ENCODE results near the gene DOCK11. TPM values are rescaled to one million over a fixed set of nuclear protein-coding genes. Genes with fewer than 3 reads are reported as not detected.
"Not testable (repeated sequence)": the region's sequence is repeated elsewhere in the genome, so short reads cannot be mapped to it uniquely, and the experiment has no call there.

DOCK11 gene
- total and polyA plus RNA-seq, 2 donors (not counting 3 experiments of a cell fraction or from before 2014, with no cell fraction given): 0.37 to 0.86 TPM

GRCh38 chrX:118480172-118480571 lies 15.4 kb upstream of the DOCK11 start:
- Histone ChIP-seq H3K4me2 (ENCODE audit: insufficient read depth, low read length) (no peak overlapping the region), H3K27me3 (ENCODE audit: control insufficient read depth in 2 of 2, insufficient read depth in 2 of 2, low read length in 2 of 2) (no peaks in the 10 kb centered on the region), H3K9ac (replicated peaks; ENCODE audit: extremely low read depth, insufficient read depth, low read length) (no peak overlapping the region), H2AFZ (ENCODE audit: low read depth, low read length) (no peak overlapping the region), H3K9me3 (replicated peaks; ENCODE audit: control insufficient read depth, insufficient read depth, low read length) (no peaks in the 10 kb centered on the region), H3K79me2 (ENCODE audit: control insufficient read depth, insufficient read depth, low read length) (no peaks in the 10 kb centered on the region), H3K36me3 (ENCODE audit: control insufficient read depth in 2 of 2, extremely low read depth in 1 of 2, insufficient read depth in 2 of 2, low read length in 2 of 2) (no peaks in the 10 kb centered on the region), H3K27ac (ENCODE audit: insufficient read depth, low read depth, low read length) (no peak overlapping the region), H4K20me1 (replicated peaks; ENCODE audit: control insufficient read depth, extremely low read depth, insufficient read depth, low read length) (no peaks in the 10 kb centered on the region), H3K4me3 (replicated peaks in 1 of 3; ENCODE audit: insufficient read depth in 1 of 3, low read depth in 1 of 3, low read length in 3 of 3) (no peak overlapping the region), H3K4me1 (ENCODE audit: control insufficient read depth, extremely low read depth, insufficient read depth, low read length) (no peaks in the 10 kb centered on the region), H3K9me1 (replicated peaks; ENCODE audit: control insufficient read depth, extremely low read depth, insufficient read depth, low read length) (no peaks in the 10 kb centered on the region)
- intact Hi-C loops (cut with micrococcal nuclease): no loop called here
- FAIRE-seq: no peak
- BruUV-seq (replicated peaks): no TSS peak
- DNase-seq (ENCODE audit: low read depth, low spot score): no peak
- ChIA-PET POLR2A (no interaction called here), CTCF (interaction anchor here (1.2 kb wide), 1 partner anchor 21 kb away, joined by 3 read pairs; no protein-coding TSS in a partner anchor)
- dilution Hi-C loops (cut with MboI; ENCODE audit: extremely low pct_ligation_motif_present, low sequenced_read_pairs): no loop called here
- TF ChIP-seq FOS (IDR thresholded peaks at IDR 0.05; ENCODE audit: borderline replicate concordance, insufficient read depth, low read length) (no peak), JUN (IDR thresholded peaks at IDR 0.05; ENCODE audit: borderline replicate concordance, insufficient read depth, insufficient read length, low read depth) (no peak), POLR2A (IDR thresholded peaks at IDR 0.05; ENCODE audit: low read depth, low read length) (no peak), EZH2 (IDR thresholded peaks at IDR 0.05; ENCODE audit: borderline replicate concordance, low read depth, low read length, severe bottlenecking) (no peak), CTCF (IDR thresholded peaks at IDR 0.05; ENCODE audit: extremely low read depth in 1 of 2, insufficient read depth in 1 of 2, low read depth in 1 of 2, low read length in 2 of 2) (no peak), POLR2AphosphoS5 (IDR thresholded peaks at IDR 0.05; ENCODE audit: insufficient read depth, low read depth, low read length) (no peak)

- H3K4me2 ChIP-seq (ENCODE audit: insufficient read depth, low read length); H3K79me2 ChIP-seq (ENCODE audit: control insufficient read depth, insufficient read depth, low read length); H3K36me3 ChIP-seq (ENCODE audit: control insufficient read depth in 2 of 2, extremely low read depth in 1 of 2, insufficient read depth in 2 of 2, low read length in 2 of 2); H3K9ac ChIP-seq (replicated peaks; ENCODE audit: extremely low read depth, insufficient read depth, low read length); H3K27ac ChIP-seq (ENCODE audit: insufficient read depth, low read depth, low read length); intact Hi-C loops (cut with micrococcal nuclease); H4K20me1 ChIP-seq (replicated peaks; ENCODE audit: control insufficient read depth, extremely low read depth, insufficient read depth, low read length); BruUV-seq (replicated peaks); DNase-seq (ENCODE audit: low read depth, low spot score); H3K4me1 ChIP-seq (ENCODE audit: control insufficient read depth, extremely low read depth, insufficient read depth, low read length); CTCF ChIA-PET; H2AFZ ChIP-seq (ENCODE audit: low read depth, low read length); H3K9me1 ChIP-seq (replicated peaks; ENCODE audit: control insufficient read depth, extremely low read depth, insufficient read depth, low read length); dilution Hi-C loops (cut with MboI; ENCODE audit: extremely low pct_ligation_motif_present, low sequenced_read_pairs); H3K9me3 ChIP-seq (replicated peaks; ENCODE audit: control insufficient read depth, insufficient read depth, low read length); H3K27me3 ChIP-seq (ENCODE audit: control insufficient read depth in 2 of 2, insufficient read depth in 2 of 2, low read length in 2 of 2); FAIRE-seq; H3K4me3 ChIP-seq (replicated peaks in 1 of 3; ENCODE audit: insufficient read depth in 1 of 3, low read depth in 1 of 3, low read length in 3 of 3); POLR2A ChIA-PET: not testable (repeated sequence)
These were observed 13.2 kb upstream of the DOCK11 start for GRCh38 chrX:118482384-118482783.
